Stimulated activated CD8-positive, alpha-beta memory T cell treated with anti-CD3 and anti-CD28 coated beads, Interleukin-15, amount 100 ng/mL, for 4 hours (primary cell): ENCODE data around the gene DOCK8.
"Not testable (repeated sequence)": the region's sequence is repeated elsewhere in the genome, so short reads cannot be mapped to it uniquely, and the experiment has no call there.

Experiments used
- DNase-seq, 2 donors: peaks; one replicate each; pipeline ENCODE4 v3.0.0-alpha.2; 2020; ENCODE audit warnings: low read depth in 2 of 2

DOCK8 gene

DNA sequence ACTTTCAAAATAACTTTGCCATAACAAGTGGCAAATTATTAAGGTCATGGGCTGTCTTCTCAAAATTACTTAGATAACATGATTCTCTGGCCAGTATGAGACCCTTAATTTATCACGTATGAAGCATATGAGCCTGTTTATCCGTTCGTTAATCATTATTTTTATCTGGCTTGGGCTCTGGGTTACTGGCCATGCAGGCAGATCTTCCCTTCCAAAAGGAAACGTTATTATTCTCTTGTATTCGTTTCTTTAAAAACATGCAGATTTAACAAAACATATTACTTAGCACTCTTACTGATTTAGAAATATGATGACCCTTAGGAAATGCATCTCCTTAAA, 148.6 kb downstream of the DOCK8 start:
- DNase-seq, result no peak

DNA sequence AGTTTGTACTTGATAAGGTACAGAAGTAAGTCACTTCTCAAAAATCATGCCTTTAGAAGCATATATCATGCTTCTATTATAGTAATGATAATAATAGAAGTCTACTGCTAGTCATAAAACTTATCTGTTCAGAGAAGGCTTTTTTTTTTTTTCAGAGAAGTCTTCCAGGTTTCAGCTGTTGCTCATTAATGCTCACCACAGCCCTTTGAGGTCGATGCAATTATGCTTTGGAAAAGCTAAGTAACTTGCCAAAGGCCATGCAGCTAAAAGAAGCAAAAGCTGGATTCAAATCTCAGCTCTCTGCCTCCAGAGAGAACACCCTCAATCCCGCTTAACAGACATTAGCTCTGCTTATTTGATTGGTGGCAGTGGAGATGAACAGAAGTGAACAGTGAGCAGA, 150.8 kb downstream of the DOCK8 start:
- DNase-seq, result no peak

DNA sequence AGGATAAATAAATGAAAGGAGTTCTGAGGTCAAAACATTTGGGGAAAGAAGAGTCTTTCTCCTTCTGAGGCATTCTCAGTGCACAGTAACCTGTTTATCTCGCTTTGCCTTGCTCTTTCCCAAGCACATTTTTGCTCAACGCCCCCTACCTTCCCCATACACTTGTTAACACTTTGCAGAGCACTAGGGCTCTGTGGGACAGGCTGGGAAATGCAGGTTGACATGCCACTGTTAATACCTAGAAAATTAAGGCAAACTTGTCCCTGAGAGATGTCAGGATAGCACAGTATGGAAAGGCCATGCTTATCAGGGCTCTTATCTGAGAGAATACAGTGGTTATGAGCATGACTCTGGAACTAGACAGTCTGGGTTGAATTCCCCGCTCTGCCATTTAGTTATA, 152.0 kb downstream of the DOCK8 start:
- no peak for DNase-seq

GRCh38 chr9:370086-370485, 155.4 kb downstream of the DOCK8 start:
- DNase-seq, result no peak

DNA sequence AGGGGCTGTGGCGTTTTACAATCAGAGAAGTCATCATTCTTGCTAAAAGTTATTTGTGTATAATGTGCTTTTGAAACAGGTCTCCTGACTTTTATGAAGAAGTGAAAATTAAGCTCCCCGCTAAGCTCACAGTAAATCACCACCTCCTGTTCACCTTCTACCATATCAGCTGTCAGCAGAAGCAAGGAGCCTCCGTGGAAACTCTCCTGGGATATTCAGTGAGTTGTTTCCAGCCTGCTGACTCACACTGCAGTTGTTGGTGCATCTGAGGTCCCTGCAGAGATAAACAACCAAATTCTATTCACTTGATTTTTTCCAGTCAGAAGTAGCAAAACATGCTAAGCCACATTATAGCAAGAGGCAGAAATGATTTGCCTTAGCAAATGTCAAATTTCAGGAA, 156.7 kb downstream of the DOCK8 start:
- no peak for DNase-seq

DNA sequence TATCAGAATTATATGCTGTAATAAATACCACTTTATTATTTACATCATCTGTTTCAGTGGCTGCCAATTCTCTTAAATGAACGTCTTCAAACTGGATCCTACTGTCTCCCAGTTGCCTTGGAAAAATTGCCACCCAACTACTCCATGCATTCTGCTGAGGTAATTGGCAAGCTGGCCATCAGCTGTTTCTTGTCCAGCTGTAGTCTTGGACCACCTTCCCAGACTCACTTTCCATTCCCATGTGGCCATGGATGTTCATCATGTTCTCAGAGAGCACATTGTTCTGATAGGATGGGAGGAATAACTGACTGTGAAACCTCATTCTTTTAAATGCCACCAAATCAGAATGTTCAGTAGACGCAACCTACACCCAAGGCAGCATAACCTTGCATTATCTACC, 157.5 kb downstream of the DOCK8 start:
- no peak for DNase-seq

DNA sequence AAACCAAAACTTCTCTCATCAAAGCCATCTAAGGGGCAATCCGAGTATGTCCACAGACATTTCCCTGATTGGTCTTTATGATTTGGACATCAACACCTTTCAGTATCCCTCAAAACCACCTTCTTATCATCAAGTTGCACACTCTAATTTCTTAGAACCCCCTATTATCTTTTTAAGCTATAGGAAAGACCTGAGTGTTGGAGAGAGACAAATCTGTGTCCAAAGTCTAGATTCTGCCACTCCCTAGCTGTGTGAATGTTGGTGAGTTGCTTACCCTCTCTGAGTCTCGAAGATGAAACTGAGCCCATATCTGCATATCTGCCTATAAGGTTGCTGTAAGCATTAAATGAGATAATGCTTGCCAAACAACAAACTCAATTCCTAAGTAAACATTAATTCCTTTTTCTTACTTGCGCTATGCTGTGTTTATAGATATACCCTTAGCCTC, 159.1 kb downstream of the DOCK8 start:
- DNase-seq, result no peak

- no peak for DNase-seq
Observed at GRCh38 chr9:374736-375135, 160.1 kb downstream of the DOCK8 start.

DNA sequence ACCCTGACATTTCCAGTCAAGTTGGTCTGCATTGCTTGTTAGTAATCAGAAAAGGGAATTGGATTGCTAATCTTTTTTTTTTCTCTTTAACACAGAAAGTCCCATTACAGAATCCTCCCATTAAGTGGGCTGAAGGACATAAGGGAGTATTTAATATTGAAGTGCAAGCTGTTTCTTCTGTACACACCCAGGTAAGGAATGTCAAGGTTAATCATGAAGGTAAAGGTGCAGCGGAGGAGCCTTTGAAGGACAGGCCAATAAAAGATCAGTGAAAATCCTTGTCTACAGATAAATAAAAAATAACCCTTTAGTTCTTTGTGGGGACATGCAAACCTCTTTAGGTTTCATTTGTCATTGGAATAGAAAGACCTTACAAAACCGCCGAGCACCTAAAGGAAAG, 161.4 kb downstream of the DOCK8 start:
- DNase-seq, result no peak

DNA sequence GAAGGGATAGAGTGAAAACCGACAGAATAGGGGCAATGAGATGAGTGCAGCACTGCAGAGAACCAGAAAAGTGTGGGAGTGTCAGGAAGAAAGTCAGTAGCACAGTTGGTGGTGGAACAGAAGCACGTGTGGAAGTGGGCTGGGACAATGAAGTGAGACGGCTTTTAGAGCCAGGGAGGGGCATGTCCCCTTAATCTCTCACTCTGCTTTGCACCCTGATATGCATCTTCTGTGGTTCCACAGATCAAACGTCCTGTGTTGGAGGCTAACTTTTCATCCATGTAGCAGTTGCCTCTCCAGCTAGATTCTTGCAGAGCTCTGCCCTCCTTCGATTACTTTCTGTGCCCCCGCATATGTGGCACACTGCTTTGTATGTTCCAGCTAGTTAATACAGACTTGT, 163.6 kb downstream of the DOCK8 start:
- no peak for DNase-seq

DNA sequence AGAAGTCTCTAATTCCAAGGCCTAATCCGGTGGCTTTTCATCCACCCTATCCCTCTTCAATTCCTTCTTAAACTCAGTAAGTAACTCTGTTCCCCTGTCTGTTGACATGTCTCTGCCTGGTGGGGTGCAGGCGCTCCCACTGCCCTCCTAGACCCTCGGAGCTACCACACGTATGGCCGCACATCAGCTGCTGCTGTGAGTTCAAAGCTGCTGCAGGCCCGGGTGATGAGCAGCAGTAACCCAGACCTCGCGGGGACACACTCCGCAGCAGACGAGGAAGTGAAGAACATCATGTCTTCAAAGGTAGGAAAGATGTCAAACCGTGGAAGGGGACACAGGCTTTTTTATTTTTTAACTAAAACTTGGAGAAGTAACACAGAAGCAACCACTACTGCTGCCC, 167.7 kb downstream of the DOCK8 start:
- no peak for DNase-seq

DNA sequence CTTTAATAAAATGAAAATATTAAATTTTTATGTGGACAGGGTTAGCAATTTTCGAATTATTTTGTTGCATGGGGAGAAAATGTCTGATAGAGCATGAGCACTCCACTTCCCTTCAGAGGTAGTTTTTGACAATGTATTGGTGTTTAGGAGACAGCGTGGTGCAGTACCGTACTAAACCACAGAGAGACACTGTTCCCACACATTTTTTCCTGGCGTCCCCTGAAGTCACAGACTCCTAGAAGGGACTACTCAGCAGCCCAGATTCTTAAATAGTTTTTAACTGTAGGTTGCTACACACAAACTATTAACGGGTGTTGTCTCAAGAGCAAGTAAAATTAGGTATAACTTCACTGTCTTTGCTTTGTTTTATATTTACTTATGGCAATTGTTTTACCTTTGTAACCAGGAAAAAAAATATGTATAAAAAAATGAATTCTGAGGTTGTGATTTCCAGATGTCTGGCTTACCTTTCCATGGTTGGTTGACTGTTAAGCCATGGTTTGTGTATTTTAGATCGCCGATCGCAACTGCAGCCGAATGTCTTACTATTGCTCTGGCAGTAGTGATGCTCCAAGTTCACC, 171.2 kb downstream of the DOCK8 start:
- DNase-seq, result no peak

DNA sequence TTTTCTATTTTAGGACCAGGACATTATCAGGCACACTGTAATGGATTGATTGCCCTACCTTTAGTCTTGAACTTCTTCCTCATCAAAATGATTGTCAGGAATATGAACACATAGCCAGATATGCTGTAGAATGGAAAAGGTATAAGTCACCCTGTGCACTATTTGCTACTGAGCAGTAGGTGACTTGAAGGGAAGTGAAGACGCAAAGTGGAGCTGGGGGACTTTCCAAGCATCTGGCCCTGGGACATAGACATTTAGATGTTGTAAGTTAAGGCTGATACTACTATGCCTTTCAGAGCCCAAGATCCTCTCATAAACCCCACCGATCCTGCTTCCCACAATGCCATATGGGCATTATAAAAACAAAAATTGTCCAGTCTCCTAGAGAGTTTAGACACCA, 174.5 kb downstream of the DOCK8 start:
- DNase-seq, result no peak

- no peak for DNase-seq
Observed at GRCh38 chr9:389758-390157, 175.1 kb downstream of the DOCK8 start.

GRCh38 chr9:392077-392804, 177.6 kb downstream of the DOCK8 start:
- DNase-seq, result no peak

DNA sequence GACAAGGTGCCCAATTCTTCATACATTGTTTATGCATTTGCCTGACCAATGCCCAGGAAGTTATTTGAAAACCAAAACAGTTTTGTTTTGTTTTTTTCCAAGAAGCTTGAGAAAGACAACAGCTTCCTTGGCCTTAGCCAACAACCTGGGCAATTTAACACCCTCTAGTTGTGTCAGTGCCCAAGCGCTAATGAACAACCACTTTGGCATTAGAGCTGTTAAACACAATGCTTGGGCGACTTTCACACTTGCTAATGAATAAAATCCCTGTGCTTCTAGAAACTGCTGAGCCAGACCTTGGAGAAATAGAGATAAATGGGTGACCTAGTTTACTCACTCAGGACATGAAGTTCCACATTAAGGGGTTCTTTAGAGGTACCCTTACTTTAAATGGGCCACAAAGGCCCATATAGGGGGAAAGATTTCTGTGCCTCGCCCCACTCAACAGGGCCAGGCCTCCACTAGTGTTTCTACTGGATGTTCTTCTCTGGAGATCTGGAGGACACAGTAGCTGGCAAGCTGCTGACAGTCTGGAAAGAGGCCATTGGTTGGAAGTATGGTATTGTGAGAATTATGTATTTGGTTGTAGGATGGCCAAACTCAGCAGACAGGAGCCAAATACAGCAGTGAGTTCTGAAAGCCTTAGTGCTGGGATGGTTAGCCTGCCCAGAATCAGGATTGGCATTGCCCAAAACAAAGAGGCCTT, 179.8 kb downstream of the DOCK8 start:
- no peak for DNase-seq

GRCh38 chr9:396396-396795, 181.7 kb downstream of the DOCK8 start:
- DNase-seq, result no peak

DNA sequence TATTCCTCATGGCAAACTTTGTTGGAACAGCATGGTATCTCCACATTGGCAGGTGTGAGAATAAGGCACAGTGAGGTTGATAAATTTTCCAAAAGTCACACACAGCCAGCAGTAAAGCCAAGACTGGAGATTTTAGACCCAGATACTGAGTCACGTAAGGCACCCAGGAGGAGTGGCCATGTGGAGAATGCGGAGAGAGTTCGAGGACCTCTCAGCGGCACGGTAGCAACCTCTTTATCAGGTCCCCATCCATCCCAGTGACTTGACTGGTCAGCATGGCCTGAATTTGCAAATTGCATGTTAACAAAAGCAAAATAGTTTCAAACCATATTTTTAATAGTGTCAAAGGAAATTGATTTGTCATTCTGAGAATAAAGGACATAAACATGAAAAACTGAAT, 183.4 kb downstream of the DOCK8 start:
- no peak for DNase-seq

DNA sequence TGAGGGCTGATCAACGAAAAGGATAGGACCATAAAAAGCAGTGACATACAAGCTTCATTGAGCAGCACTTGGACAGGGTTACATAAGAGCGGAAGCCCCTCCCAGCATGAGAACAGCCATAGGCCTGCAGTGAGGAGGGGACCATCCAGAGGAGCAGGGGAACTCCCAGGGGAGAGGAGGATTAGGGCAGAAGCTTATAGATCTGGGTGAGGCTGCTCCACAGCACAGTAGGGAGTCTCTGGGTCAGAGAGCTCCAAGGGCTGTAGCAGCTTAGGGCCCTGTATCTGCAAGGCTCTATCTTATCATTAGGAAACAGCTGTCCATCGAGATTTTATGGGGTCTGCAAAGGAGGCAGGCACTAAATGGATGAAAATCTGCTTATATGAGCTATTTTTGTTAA, 186.6 kb downstream of the DOCK8 start:
- no peak for DNase-seq

DNA sequence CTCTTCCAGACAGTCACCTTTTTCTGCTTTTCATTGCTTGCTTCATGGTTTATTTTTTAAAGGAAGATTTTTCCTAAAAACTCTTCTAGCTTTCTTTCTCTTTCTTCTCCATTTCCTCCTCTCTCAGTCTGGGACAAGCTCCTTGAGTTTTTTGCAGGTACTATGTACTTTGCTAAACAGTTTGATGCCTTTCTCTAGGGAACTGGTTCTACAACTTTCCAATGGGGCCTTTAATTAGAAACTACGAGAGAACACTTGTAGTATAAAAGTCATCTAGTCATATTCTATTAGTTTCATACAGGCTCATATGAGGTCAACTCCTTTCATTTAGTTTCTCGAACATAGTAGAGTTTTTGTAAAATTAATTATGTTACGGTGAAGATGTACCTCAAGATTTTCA, 189.6 kb downstream of the DOCK8 start:
- DNase-seq, result no peak

DNA sequence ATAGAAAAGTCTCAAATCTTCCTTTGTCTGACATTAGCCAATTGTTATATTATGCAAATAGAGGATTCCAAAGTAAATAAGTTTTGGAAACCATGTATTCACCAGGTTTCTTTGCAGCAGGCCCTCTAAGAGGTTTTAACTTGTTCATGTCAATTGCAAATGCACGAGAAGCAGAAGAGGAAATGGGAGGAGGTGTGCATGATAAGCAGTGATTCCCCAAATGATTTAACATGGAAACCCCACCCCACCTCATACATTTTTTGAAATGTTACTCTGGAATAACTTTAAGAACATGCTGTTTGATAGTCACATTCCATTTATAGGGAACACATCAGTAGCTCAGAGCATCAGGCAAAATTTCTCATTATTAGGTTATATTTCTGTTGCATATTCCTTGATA, 190.7 kb downstream of the DOCK8 start:
- no peak for DNase-seq

GRCh38 chr9:406886-407654, 192.4 kb downstream of the DOCK8 start:
- no peak for DNase-seq

DNA sequence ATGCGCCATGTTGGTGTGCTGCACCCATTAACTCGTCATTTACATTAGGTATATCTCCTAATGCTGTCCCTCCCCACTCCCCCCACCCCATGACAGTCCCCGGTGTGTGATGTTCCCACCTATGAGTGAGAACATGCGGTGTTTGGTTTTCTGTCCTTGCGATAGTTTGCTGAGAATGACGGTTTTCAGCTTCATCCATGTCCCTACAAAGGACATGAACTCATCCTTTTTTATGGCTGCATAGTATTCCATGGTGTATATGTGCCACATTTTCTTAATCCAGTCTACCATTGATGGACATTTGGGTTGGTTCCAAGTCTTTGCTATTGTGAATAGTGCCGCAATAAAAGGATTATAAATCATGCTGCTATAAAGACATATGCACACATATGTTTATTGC, 195.0 kb downstream of the DOCK8 start:
- DNase-seq, result not testable (repeated sequence)
